Regular cardiac myocyte (primary cell): ENCODE data around the gene ANKRD53. TPM values are rescaled to one million over a fixed set of nuclear protein-coding genes. Genes with fewer than 3 reads are reported as not detected.

Source experiments
- total RNA-seq: library from RNA; depleted of rRNA; stranded (reverse); fragments of >200 nt; gene quantifications from 2 replicates; pipeline ENCODE4 v1.2.3, GENCODE V29; 2014

Gene ANKRD53
- 0.28 and 0.38 TPM in 2 replicates for total RNA-seq

GRCh38 chr2:70978341-70979179, at the start of gene ANKRD53:
TSS of gene ANKRD53 (plus strand) at chr2:70978630. CDS start at chr2:70978646, 16 bp downstream.

GRCh38 chr2:70935468-70936164, 42.8 kb upstream of the ANKRD53 start, which contains the start of gene ATP6V1B1:
TSS of gene ATP6V1B1 (plus strand) at chr2:70935900. CDS start at chr2:70935955, 55 bp downstream.

GRCh38 chr2:70994699-70995425, 16.4 kb downstream of the ANKRD53 start, which contains the start of gene TEX261:
TSS of gene TEX261 (minus strand) at chr2:70994873. CDS start at chr2:70994757, 116 bp downstream.

Other genes with a start within 250 kb of the ANKRD53 start
- gene ADD2, start 210.4 kb upstream of the ANKRD53 start, total RNA-seq = 0.28 TPM in 1 of 2 replicates, not detected in the other
- not detected in 2 replicates for gene FIGLA, start 188.0 kb upstream of the ANKRD53 start, total RNA-seq
- gene CLEC4F, start 158.0 kb upstream of the ANKRD53 start, total RNA-seq = not detected in 2 replicates
- gene CD207, start 142.8 kb upstream of the ANKRD53 start, total RNA-seq = not detected in 2 replicates
- gene VAX2, start 78.1 kb upstream of the ANKRD53 start, total RNA-seq = 2.5 and 2.8 TPM in 2 replicates
- 0.38 and 1.7 TPM in 2 replicates for gene ATP6V1B1, start 42.7 kb upstream of the ANKRD53 start, total RNA-seq
- gene TEX261, start 16.2 kb downstream of the ANKRD53 start, total RNA-seq = 31.9 and 33.5 TPM in 2 replicates
- 44.0 and 167 TPM in 2 replicates for gene NAGK, start 90.0 kb downstream of the ANKRD53 start, total RNA-seq
- 16.5 and 23.1 TPM in 2 replicates for gene MCEE, start 151.6 kb downstream of the ANKRD53 start, total RNA-seq
- 19.2 and 33.2 TPM in 2 replicates for gene MPHOSPH10, start 152.0 kb downstream of the ANKRD53 start, total RNA-seq
- 0.58 and 1.1 TPM in 2 replicates for gene PAIP2B, start 248.5 kb downstream of the ANKRD53 start, total RNA-seq